ENCODE data around the gene KNOP1. TPM values are rescaled to one million over a fixed set of nuclear protein-coding genes. Genes with fewer than 3 reads are reported as not detected.

KNOP1 gene
- total RNA-seq, 1 donor from 2014 or later = 6.7 TPM

DNA sequence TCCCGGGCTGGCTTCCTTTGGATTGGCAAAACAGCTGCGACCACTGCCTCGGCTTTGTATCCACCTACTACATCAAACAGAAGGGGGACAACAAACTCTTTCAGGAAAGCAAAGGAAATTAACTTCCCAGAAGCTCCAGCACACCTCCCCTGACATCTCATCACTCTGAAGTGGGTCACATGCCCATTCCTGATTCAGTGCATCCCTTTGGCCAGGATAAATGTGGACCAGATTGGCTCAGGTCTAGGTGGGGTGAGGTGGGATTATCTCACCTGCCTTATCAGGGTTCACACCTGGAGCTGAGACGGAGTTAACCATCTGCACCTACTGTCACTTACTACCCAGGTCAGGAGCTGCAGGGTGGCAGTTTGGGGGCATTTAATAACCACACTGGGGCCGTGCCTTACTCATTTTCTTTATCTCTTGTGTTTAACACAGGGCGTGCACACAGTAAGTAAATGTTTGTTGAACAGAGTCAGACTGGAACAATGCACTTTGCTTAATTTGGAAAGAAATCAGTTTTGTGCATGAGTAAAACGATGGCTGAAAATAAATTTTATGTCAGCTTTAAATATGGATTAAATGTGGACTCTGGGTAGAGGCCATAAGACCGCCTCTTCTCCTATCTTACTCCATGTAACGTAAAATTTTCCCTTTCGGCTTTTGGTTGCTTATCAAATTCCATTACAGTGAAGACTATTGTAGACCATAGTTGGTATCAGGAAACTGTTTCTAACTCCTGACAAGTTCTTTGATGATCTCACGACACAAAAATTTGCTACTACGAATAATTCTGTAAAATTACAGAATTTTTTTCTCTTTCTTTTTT lies 36.0 kb upstream of the KNOP1 start:
- Histone ChIP-seq H3K36me3 (no peaks in the 10 kb centered on the region), H3K4me1 (peaks cover 72% of the 10 kb centered on the region), H3K27ac (replicated peaks) (peak overlapping the region; percentile 87), H3K27me3 (ENCODE audit: low read depth) (no peaks in the 10 kb centered on the region), H3K9me3 (replicated peaks) (no peaks in the 10 kb centered on the region), H3K4me3 (no peak overlapping the region)
- intact Hi-C loops (cut with micrococcal nuclease) = no loop called here
- no peak for DNase-seq
- no peak for TF ChIP-seq CTCF (IDR thresholded peaks at IDR 0.05; ENCODE audit: borderline replicate concordance)

GRCh38 chr16:19751478-19752385 lies 33.7 kb upstream of the KNOP1 start:
- Histone ChIP-seq H3K9me3 (replicated peaks) (no peaks in the 10 kb centered on the region), H3K4me1 (peaks cover 79% of the 10 kb centered on the region), H3K27ac (replicated peaks) (peak overlapping the region; percentile 87), H3K4me3 (no peak overlapping the region), H3K36me3 (no peaks in the 10 kb centered on the region), H3K27me3 (ENCODE audit: low read depth) (no peaks in the 10 kb centered on the region)
- intact Hi-C loops (cut with micrococcal nuclease) = no loop called here
- no peak for DNase-seq
- TF ChIP-seq CTCF (IDR thresholded peaks at IDR 0.05; ENCODE audit: borderline replicate concordance) = no peak

GRCh38 chr16:19749571-19750080 lies 31.6 kb upstream of the KNOP1 start:
- peak overlapping the region; percentile 87 for H3K27ac ChIP-seq (replicated peaks)
- H3K4me1 ChIP-seq = peaks cover 73% of the 10 kb centered on the region
- no peaks in the 10 kb centered on the region for H3K27me3 ChIP-seq (ENCODE audit: low read depth)
- intact Hi-C loops (cut with micrococcal nuclease) = no loop called here
- no peak overlapping the region for H3K4me3 ChIP-seq
- no peak for DNase-seq
- no peaks in the 10 kb centered on the region for H3K36me3 ChIP-seq
- TF ChIP-seq CTCF (IDR thresholded peaks at IDR 0.05; ENCODE audit: borderline replicate concordance) = no peak
- H3K9me3 ChIP-seq (replicated peaks) = no peaks in the 10 kb centered on the region

DNA sequence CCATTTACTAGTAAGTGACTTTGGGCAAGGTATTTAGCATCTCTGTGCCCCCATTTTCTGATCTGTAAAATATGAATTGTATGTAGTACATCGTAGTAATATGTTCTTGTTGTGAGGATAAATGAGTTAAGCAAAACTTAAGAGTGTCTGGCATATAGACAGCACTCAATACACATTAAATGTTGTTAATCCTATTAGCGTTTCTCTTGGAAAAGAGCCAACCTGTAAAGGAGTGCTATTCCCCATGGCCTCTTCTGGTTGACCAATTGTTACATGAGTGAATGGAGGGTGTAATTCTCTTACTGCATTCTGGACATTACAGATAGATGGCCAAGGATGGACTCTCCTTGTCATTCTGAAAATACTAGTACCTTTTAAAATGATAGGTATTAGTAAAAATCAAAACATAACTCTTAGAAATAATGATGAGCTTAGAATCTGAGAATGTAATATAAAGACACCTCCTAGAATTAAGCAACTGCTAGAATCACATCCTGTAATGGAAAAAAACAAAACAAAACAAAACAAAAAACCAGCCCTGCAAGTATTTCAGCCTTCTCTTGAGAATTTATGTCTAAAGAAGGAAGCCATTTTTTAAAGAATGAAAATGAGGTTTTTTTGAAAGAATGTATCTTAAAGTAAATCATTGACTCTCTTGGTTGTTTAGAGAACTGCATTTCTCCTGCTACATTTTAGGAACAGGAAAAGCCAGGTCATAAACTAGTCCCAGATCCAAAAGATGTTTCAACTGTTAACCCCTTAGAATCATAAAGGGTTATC lies 30.6 kb upstream of the KNOP1 start:
- Histone ChIP-seq H3K4me1 (peaks cover 66% of the 10 kb centered on the region), H3K27ac (replicated peaks) (peak overlapping the region; percentile 87), H3K27me3 (ENCODE audit: low read depth) (no peaks in the 10 kb centered on the region), H3K36me3 (no peaks in the 10 kb centered on the region), H3K9me3 (replicated peaks) (no peaks in the 10 kb centered on the region), H3K4me3 (no peak overlapping the region)
- no peak for DNase-seq
- intact Hi-C loops (cut with micrococcal nuclease) = no loop called here
- no peak for TF ChIP-seq CTCF (IDR thresholded peaks at IDR 0.05; ENCODE audit: borderline replicate concordance)

DNA sequence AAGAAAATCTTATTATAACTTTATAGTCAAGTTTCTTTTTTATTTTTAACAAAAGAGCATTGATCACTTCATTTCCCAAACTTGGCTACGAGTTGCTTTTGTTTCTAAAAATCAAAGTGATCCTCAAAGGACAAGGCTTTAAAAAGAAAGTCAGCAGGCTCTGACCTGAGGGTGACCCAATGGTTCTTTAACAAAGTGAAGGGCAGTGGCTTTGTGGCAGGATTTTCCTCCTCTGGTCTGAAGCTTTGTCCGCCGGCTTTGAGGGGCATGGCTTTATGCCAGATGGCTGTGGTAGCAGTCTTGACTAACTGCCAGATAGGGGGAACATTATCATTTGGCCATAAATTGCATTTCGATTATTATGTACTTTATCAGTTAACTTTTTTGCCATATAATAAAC lies 28.5 kb upstream of the KNOP1 start:
- Histone ChIP-seq H3K27ac (replicated peaks) (peak overlapping the region; percentile 53), H3K9me3 (replicated peaks) (no peaks in the 10 kb centered on the region), H3K27me3 (ENCODE audit: low read depth) (no peaks in the 10 kb centered on the region), H3K4me3 (no peak overlapping the region), H3K36me3 (no peaks in the 10 kb centered on the region), H3K4me1 (peaks cover 52% of the 10 kb centered on the region)
- intact Hi-C loops (cut with micrococcal nuclease) = no loop called here
- no peak for DNase-seq
- TF ChIP-seq CTCF (IDR thresholded peaks at IDR 0.05; ENCODE audit: borderline replicate concordance) = no peak
